Measurements from ENCODE around the gene CYP2A6. TPM values are rescaled to one million over a fixed set of nuclear protein-coding genes. Genes with fewer than 3 reads are reported as not detected.
"Not testable (repeated sequence)": the region's sequence is repeated elsewhere in the genome, so short reads cannot be mapped to it uniquely, and the experiment has no call there.

CYP2A6 gene
- total RNA-seq, 1 donor from 2014 or later, result not detected

DNA sequence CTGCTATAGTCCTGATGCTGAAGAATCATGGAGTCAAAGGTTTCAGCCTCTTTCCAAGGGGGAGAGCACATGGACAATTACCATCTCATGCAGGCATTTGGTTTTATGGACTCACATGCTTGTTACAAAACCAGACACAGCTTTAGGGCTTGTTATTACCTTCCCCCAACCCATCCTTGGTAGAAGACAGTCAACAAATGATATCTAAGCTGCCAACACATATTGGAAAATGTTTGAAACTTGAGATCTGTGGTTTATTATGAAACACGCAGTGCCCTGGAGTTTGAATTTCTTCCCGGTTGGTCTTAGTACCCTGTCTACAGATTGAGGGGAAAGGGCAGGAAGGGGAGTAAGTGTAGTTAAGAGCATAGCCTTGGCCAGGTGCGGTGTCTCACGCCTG lies 12.5 kb upstream of the CYP2A6 start:
- H3K27ac ChIP-seq, result no peak overlapping the region
- no peaks in the 10 kb centered on the region for H3K9me3 ChIP-seq (ENCODE audit: low read depth)
- peaks cover 2% of the 10 kb centered on the region for H3K27me3 Mint-ChIP-seq (ENCODE audit: insufficient read depth, low read depth)
- H3K27me3 ChIP-seq, result no peaks in the 10 kb centered on the region
- DNase-seq (ENCODE audit: low spot score), result no peak
- no peaks in the 10 kb centered on the region for H3K36me3 ChIP-seq
- H3K4me3 ChIP-seq, result no peak overlapping the region
- no peaks in the 10 kb centered on the region for H3K4me1 Mint-ChIP-seq
- no peak overlapping the region for H3K4me3 Mint-ChIP-seq
- H3K79me2 ChIP-seq (ENCODE audit: low read depth), result no peaks in the 10 kb centered on the region
- no peaks in the 10 kb centered on the region for H3K9me3 Mint-ChIP-seq
- TF ChIP-seq EZH2 (IDR thresholded peaks at IDR 0.05) (no peak), EZH2phosphoT487 (IDR thresholded peaks at IDR 0.05) (no peak)
- TF ChIP-seq, protein P1, sequence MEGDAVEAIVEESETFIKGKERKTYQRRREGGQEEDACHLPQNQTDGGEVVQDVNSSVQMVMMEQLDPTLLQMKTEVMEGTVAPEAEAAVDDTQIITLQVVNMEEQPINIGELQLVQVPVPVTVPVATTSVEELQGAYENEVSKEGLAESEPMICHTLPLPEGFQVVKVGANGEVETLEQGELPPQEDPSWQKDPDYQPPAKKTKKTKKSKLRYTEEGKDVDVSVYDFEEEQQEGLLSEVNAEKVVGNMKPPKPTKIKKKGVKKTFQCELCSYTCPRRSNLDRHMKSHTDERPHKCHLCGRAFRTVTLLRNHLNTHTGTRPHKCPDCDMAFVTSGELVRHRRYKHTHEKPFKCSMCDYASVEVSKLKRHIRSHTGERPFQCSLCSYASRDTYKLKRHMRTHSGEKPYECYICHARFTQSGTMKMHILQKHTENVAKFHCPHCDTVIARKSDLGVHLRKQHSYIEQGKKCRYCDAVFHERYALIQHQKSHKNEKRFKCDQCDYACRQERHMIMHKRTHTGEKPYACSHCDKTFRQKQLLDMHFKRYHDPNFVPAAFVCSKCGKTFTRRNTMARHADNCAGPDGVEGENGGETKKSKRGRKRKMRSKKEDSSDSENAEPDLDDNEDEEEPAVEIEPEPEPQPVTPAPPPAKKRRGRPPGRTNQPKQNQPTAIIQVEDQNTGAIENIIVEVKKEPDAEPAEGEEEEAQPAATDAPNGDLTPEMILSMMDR (IDR thresholded peaks at IDR 0.05), result no peak
- H3K9ac ChIP-seq, result no peak overlapping the region
- H2AFZ ChIP-seq (replicated peaks), result no peak overlapping the region
- no peaks in the 10 kb centered on the region for H3K4me1 ChIP-seq
- no peak overlapping the region for H3K27ac Mint-ChIP-seq
- H3F3A ChIP-seq (ENCODE audit: low read depth), result no peaks in the 10 kb centered on the region
- no peak overlapping the region for H3K4me2 ChIP-seq
- no peaks in the 10 kb centered on the region for H4K20me1 ChIP-seq (ENCODE audit: low read depth)
- H3K36me3 Mint-ChIP-seq, result no peaks in the 10 kb centered on the region

DNA sequence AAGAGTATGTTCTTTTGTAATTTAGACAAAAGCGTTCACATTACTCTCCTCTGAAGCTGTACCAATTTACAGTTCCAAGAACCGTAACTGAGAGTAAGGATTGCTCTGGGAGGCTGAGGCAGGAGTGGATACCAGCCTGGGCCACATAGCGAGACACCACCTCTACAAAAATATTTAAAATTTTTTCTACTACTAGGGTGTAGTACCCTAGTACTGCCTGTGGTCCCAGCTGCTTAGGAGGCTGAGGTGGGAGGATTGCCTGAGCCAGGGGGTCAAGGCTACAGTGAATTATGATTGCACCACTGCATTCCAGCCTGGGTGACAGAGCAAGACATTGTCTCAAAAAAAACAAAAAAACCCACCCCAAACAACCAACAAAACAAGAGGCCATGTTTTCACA lies 12.1 kb upstream of the CYP2A6 start:
- H3K4me1 ChIP-seq, result no peaks in the 10 kb centered on the region
- H3F3A ChIP-seq (ENCODE audit: low read depth), result no peaks in the 10 kb centered on the region
- no peaks in the 10 kb centered on the region for H3K36me3 Mint-ChIP-seq
- H3K4me1 Mint-ChIP-seq, result no peaks in the 10 kb centered on the region
- H3K36me3 ChIP-seq, result no peaks in the 10 kb centered on the region
- H4K20me1 ChIP-seq (ENCODE audit: low read depth), result no peaks in the 10 kb centered on the region
- H3K9ac ChIP-seq, result no peak overlapping the region
- no peak overlapping the region for H3K4me3 Mint-ChIP-seq
- TF ChIP-seq EZH2 (IDR thresholded peaks at IDR 0.05), result no peak
- no peak for TF ChIP-seq EZH2phosphoT487 (IDR thresholded peaks at IDR 0.05)
- TF ChIP-seq, protein P1 (IDR thresholded peaks at IDR 0.05), result no peak
- H3K27me3 Mint-ChIP-seq (ENCODE audit: insufficient read depth, low read depth), result peaks cover 2% of the 10 kb centered on the region
- H3K9me3 ChIP-seq (ENCODE audit: low read depth), result no peaks in the 10 kb centered on the region
- no peaks in the 10 kb centered on the region for H3K9me3 Mint-ChIP-seq
- H3K4me2 ChIP-seq, result no peak overlapping the region
- no peak overlapping the region for H3K27ac ChIP-seq
- no peaks in the 10 kb centered on the region for H3K27me3 ChIP-seq
- H3K79me2 ChIP-seq (ENCODE audit: low read depth), result no peaks in the 10 kb centered on the region
- DNase-seq (ENCODE audit: low spot score), result no peak
- H3K4me3 ChIP-seq, result no peak overlapping the region
- no peak overlapping the region for H3K27ac Mint-ChIP-seq
- no peak overlapping the region for H2AFZ ChIP-seq (replicated peaks)

DNA sequence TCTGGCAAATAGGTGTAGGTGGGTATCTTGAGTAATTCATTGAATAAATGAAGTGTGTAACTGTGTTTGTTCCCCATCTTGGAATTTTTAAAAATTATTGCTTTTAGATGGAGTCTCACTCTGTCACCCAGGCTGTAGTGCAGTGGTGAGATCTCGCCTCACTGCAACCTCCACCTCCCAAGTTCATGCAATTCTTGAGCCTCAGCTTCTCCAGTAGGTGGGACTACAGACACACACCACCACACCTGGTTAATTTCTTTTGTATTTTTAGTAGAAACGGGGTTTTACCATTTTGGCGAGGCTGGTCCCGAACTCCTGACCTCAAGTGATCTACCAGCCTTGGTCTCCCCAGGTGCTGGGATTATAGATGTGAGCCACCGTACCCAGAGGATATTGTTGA lies 7.9 kb upstream of the CYP2A6 start:
- no peaks in the 10 kb centered on the region for H3K36me3 Mint-ChIP-seq
- no peak overlapping the region for H3K4me2 ChIP-seq
- H4K20me1 ChIP-seq (ENCODE audit: low read depth), result no peaks in the 10 kb centered on the region
- peaks cover 2% of the 10 kb centered on the region for H3K27me3 Mint-ChIP-seq (ENCODE audit: insufficient read depth, low read depth)
- no peak for DNase-seq (ENCODE audit: low spot score)
- no peak overlapping the region for H3K27ac ChIP-seq
- H3K9ac ChIP-seq, result no peak overlapping the region
- H2AFZ ChIP-seq (replicated peaks), result no peak overlapping the region
- no peaks in the 10 kb centered on the region for H3K4me1 ChIP-seq
- H3K36me3 ChIP-seq, result no peaks in the 10 kb centered on the region
- no peaks in the 10 kb centered on the region for H3K9me3 Mint-ChIP-seq
- no peak overlapping the region for H3K4me3 ChIP-seq
- TF ChIP-seq EZH2phosphoT487 (IDR thresholded peaks at IDR 0.05) (no peak), EZH2 (IDR thresholded peaks at IDR 0.05) (no peak)
- TF ChIP-seq, protein P1 (IDR thresholded peaks at IDR 0.05), result no peak
- no peaks in the 10 kb centered on the region for H3K79me2 ChIP-seq (ENCODE audit: low read depth)
- no peak overlapping the region for H3K4me3 Mint-ChIP-seq
- no peaks in the 10 kb centered on the region for H3K27me3 ChIP-seq
- no peaks in the 10 kb centered on the region for H3F3A ChIP-seq (ENCODE audit: low read depth)
- no peaks in the 10 kb centered on the region for H3K9me3 ChIP-seq (ENCODE audit: low read depth)
- H3K4me1 Mint-ChIP-seq, result no peaks in the 10 kb centered on the region
- H3K27ac Mint-ChIP-seq, result no peak overlapping the region

DNA sequence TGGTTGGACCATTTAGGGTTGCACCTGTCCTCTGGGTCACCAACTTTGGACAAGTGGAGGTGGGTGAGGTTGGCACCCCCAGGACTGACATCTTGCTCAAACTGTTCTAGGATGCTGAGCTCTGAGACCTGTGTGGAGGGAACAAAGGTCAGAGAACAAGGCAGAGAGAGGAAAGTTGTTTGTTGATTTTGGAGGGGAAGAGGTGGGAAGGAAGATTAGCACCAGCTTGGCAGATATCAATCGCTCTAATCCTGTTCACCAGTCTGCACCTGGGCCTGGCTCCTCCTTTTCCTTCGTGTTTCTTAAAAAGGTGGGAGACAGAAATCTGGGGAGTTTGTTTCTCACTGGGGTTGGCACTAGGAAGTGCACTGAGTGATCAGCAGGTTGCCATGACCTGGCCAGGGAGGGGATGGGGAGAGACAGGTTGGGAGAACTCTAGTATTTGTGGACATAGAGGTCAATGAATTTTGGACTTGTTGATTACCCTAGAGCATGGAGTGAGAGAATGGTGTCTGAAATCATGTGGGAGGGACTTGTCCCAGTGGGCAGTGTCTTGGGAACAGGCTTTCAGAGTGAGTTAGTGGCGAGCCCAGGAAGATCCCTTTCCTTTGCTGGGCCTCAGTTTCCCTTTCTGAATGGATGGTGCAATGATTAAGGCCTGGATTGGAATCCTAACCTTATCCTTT lies 2.4 kb upstream of the CYP2A6 start:
- H4K20me1 ChIP-seq (ENCODE audit: low read depth); H3K4me1 Mint-ChIP-seq; H3F3A ChIP-seq (ENCODE audit: low read depth); H3K36me3 ChIP-seq; H3K27ac ChIP-seq; H3K4me3 ChIP-seq; H3K9me3 ChIP-seq (ENCODE audit: low read depth); H3K27ac Mint-ChIP-seq; H3K36me3 Mint-ChIP-seq; H3K9me3 Mint-ChIP-seq; H2AFZ ChIP-seq (replicated peaks); DNase-seq (ENCODE audit: low spot score); H3K79me2 ChIP-seq (ENCODE audit: low read depth); H3K4me3 Mint-ChIP-seq; H3K4me2 ChIP-seq; H3K9ac ChIP-seq; H3K4me1 ChIP-seq: not testable (repeated sequence)
- H3K27me3 ChIP-seq, result peaks cover 34% of the 10 kb centered on the region
- H3K27me3 Mint-ChIP-seq (ENCODE audit: insufficient read depth, low read depth), result peaks cover 23% of the 10 kb centered on the region

DNA sequence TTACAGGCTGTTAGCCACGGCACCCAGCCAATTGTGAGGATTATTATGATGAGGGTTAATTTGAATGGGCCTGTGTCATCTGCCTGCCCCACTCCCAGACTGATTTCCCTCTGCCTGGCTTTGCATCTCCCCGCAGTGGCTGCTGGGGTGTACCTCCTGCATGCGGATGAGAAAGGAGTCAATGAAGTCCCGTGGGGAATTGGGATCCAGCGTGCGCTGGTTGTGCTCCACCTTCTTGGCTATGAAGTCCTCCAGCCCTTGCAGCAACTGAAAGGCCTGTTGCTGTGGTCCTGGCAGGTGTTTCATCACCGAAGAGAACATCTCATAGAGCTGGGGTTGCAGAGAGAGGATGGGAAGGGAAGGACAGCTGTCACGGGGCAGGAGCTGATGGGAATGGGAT lies 3.5 kb downstream of the CYP2A6 start:
- H3K27ac Mint-ChIP-seq; H2AFZ ChIP-seq (replicated peaks); DNase-seq (ENCODE audit: low spot score); H3K27ac ChIP-seq; H3K4me3 Mint-ChIP-seq; H3K4me3 ChIP-seq; H3K36me3 ChIP-seq; H3K79me2 ChIP-seq (ENCODE audit: low read depth); H3K4me1 ChIP-seq; H3K36me3 Mint-ChIP-seq; H3F3A ChIP-seq (ENCODE audit: low read depth); H3K4me2 ChIP-seq; H4K20me1 ChIP-seq (ENCODE audit: low read depth); H3K9ac ChIP-seq; H3K9me3 ChIP-seq (ENCODE audit: low read depth); H3K9me3 Mint-ChIP-seq; H3K4me1 Mint-ChIP-seq: not testable (repeated sequence)
- H3K27me3 Mint-ChIP-seq (ENCODE audit: insufficient read depth, low read depth), result peaks cover 30% of the 10 kb centered on the region
- H3K27me3 ChIP-seq, result peaks cover 54% of the 10 kb centered on the region

DNA sequence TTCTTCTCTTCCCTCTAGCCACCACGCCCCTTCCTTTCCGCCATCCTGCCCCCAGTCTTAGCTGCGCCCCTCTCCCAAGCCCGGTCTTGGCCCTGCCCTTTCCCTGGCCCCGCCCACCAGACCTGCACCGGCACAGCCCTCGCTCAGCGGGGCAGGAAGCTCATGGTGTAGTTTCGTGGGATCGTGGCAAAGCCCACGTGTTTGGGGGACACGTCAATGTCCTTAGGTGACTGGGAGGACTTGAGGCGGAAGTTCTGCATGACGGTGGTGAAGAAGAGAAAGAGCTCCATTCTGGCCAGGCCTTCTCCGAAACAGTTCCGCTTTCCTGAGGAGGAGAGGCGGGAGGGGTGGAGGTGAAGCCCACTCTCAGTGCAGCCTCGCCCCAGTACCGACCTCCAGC lies 6.6 kb downstream of the CYP2A6 start:
- H3K9ac ChIP-seq; H3K27ac Mint-ChIP-seq; H3K4me1 Mint-ChIP-seq; H3K36me3 Mint-ChIP-seq; H3K9me3 ChIP-seq (ENCODE audit: low read depth); H3F3A ChIP-seq (ENCODE audit: low read depth); H3K79me2 ChIP-seq (ENCODE audit: low read depth); H3K4me1 ChIP-seq; H4K20me1 ChIP-seq (ENCODE audit: low read depth); H3K9me3 Mint-ChIP-seq; H3K27ac ChIP-seq; H3K36me3 ChIP-seq: not testable (repeated sequence)
- H3K27me3 ChIP-seq, result peaks cover 39% of the 10 kb centered on the region
- peak overlapping the region; percentile 63 for H3K4me2 ChIP-seq
- peak overlapping the region; percentile 62 for H3K4me3 Mint-ChIP-seq
- DNase-seq (ENCODE audit: low spot score), result peak; percentile 46
- peak overlapping the region; percentile 91 for H2AFZ ChIP-seq (replicated peaks)
- H3K27me3 Mint-ChIP-seq (ENCODE audit: insufficient read depth, low read depth), result peaks cover 16% of the 10 kb centered on the region
- H3K4me3 ChIP-seq, result peak overlapping the region; percentile 29
